SHP77 treated with DMSO at 0.1 percent for 48 hours (cell line): Measurements from ENCODE around the gene RIPPLY2.
A peak's percentile ranks its signal among the peaks of the same experiment; 100 is the strongest.
"Not testable (repeated sequence)": the region's sequence is repeated elsewhere in the genome, so short reads cannot be mapped to it uniquely, and the experiment has no call there.

Experiments used
- DNase-seq: peaks from one replicate; lab custom pipeline; 2025; lab: John Stamatoyannopoulos, UW

The RIPPLY2 gene, protein sequence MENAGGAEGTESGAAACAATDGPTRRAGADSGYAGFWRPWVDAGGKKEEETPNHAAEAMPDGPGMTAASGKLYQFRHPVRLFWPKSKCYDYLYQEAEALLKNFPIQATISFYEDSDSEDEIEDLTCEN

DNA sequence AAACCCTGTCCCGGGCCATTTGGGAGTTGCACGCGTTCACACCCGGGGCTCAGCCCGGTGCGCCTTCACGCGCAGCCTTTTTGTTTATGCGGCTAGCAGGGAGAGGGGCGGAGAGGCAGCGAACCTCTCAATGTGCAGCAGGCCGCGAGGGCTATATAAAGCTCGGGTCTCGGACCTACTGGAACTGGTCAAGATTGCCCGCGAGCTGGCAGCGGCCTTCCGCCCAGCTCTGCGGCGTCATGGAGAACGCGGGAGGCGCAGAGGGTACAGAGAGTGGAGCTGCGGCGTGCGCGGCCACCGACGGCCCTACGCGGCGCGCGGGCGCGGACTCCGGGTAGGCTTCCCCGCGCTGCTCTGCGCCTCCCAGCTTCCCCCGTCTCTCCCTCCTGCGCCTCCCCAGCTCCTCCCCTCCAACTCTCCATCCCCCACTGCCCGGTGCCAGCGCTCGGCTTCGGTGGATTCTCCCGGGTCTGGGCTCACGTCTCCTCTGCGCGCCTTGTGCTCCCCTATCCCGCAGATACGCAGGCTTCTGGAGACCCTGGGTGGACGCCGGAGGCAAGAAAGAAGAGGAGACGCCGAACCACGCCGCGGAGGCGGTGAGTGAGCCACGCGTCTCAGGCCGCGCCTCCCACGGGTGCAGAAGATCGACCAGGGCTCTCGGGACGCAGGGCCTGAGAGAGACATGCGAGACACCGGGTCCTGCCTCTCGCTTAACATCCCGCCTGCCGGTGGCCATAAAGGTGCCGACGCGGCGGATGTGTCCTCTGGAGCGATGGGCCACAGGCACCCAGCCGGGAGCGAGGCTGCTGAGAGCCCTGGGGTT is at the start of gene RIPPLY2:
RIPPLY2 (plus strand) TSS at position 183 of the 823 bp plus-strand sequence; CDS start at position 240, 57 bp downstream.
- peak; percentile 59 for DNase-seq

DNA sequence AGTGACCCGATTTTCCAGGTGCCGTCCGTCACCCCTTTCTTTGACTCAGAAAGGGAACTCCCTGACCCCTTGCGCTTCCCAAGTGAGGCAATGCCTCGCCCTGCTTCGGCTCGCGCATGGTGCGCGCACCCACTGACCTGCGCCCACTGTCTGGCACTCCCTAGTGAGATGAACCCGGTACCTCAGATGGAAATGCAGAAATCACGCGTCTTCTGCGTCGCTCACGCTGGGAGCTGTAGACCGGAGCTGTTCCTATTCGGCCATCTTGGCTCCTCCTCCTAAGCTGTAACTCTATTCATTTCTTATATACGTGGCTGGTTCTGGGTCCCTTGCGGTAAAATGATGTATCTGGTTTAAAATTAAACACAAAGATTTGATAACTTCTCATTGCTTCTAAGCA is 49.7 kb upstream of the RIPPLY2 start:
- DNase-seq: not testable (repeated sequence)

DNA sequence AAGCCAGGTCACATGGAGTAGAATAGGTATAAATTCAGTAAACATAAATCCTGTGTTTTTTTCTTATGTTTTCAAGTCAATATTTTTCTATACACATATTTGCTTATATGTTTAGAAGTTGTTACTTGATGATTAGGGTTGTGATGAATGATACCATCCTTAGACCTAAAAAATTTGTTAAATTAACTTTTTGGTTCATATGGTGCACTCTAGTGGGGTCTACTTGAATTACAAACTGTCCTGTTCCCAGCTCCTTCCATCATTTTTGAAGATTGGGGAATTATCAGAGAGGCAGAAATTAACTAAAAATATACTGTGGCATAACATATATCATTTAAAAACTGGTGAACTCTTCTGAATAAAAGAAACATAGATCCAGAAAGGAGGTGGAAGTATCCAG is 48.3 kb upstream of the RIPPLY2 start:
- no peak for DNase-seq

- no peak for DNase-seq
These were observed 45.2 kb upstream of the RIPPLY2 start for GRCh38 chr6:83808005-83808404.

DNA sequence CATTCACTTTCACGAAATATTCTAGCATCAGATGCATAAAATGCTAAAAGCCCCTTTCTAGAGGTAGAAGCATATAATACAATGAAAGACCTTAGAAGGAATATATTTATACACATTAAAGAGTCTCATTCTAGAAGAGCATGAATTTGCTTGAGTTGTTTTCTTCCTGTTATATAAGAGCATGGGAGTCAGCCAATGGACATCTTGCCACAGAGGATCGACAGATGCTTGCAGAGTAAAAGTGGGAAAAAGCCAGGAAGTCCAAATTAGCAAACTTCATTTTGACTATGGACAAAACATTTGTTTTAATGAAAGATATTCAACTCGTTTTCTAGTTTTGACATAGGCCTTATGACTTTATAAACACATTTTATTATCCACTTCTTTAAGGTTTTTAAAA is 44.2 kb upstream of the RIPPLY2 start:
- DNase-seq: no peak

GRCh38 chr6:83812595-83812994 is 40.6 kb upstream of the RIPPLY2 start:
- DNase-seq: no peak

GRCh38 chr6:83815631-83816272 is 37.4 kb upstream of the RIPPLY2 start:
- DNase-seq: no peak

GRCh38 chr6:83822629-83823169 is 30.5 kb upstream of the RIPPLY2 start:
- no peak for DNase-seq

DNA sequence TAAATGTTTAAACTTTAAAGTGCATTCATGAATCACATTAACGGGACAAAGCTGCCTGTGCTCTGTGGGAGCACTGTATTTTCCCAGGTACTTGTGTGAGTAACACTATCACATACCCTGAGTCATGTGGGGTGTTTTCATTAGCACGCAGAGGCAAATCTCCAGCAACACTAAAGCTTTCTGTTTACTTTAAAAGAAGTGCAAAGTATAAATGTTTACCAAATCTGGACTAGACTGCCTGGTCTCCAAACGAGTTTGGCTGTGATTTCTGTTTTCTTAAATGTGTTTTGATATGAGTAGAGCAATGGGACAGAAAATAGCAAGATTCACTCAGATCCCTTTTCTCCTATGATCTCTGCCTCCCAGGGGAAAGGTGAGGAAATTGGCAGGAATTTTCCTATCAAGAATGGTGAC is 28.8 kb upstream of the RIPPLY2 start:
- no peak for DNase-seq

GRCh38 chr6:83824831-83825230 is 28.3 kb upstream of the RIPPLY2 start:
- no peak for DNase-seq

DNA sequence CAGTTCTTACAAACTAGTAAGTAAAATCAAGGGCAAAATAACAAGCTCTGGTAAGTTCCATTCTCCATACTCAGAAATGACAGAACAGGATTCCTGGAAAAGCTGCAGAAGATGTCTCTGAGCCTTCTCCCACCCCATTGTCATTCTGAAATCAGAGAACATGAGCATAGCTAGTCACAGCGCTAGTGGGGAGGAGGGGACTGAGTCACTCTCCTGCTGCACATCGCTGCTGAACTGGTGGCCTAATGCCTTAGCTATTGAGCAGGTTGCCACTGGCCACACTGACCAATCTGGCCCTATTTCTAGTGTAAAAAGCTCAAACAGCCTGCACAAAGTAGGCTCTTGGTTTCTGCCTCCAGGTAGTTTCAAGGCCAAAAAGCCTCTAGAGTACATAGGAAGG is 26.1 kb upstream of the RIPPLY2 start:
- DNase-seq: no peak

GRCh38 chr6:83838727-83839126 is 14.4 kb upstream of the RIPPLY2 start:
- DNase-seq: no peak

- no peak for DNase-seq
These were observed 9.0 kb upstream of the RIPPLY2 start for GRCh38 chr6:83844170-83844569.

DNA sequence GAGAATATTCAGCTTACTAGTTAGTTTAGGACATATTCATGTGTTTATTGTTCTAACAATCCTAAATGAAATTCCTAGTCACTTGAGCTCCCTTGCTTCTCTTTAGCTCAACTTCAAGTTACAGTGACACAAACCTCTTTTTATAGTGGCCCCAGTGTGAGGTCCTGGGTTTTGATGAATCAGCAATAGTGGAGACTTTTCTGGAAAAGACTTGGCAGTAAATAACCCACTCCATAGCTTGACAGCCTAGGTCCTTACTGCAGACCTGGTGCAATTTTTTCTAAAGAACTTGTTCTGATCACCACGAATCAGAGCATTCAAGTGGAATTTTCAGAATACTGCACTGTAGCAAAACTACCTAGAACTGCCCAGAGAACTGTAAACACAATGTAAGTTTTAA is 6.9 kb upstream of the RIPPLY2 start:
- no peak for DNase-seq

- no peak for DNase-seq
These were observed 6.0 kb upstream of the RIPPLY2 start for GRCh38 chr6:83847179-83847578.

GRCh38 chr6:83849127-83849526 is 4.0 kb upstream of the RIPPLY2 start:
- DNase-seq: no peak

DNA sequence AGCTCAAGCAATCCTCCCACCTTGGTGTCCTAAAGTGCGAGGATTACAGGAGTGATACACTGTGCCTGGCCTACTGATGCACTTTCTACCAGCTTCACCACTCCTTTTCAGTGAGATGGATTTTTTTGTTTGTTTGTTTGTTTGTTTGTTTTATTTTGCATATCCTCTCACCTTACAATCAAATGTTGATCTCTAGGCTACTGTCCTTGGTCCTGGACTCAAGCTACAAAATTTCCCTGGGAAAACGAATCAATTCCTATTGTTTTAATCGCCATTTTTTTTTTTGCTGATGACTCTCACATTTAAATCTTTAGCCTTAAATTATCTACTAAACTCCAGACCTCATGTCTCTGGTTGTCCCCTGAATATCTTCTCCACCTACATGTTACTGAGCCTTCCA is 3.5 kb upstream of the RIPPLY2 start:
- no peak for DNase-seq

- DNase-seq: no peak
These were observed 507 bp upstream of the RIPPLY2 start for GRCh38 chr6:83852528-83853177.

DNA sequence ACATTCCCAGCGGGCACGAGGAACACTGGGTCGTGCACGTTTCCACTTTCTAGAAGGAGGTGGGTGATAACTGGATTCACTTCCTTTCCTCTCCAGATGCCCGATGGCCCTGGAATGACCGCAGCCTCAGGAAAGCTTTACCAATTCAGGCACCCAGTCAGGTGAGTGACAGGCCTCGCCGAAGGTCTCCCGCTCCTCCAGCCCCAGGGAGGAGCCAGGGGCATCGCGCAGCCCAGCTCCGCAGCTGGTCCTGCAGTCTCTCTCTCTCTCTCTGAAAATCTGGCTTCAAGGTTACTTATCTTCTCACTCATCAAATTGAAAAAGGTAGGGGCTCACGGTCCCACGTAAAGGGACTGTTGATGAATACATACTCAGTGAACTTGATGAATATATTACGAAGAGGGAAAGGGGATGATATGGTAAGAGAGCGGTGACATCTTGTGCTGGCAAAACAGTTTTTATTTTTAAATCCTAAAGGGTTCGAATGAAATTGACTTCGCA is 891 bp downstream of the RIPPLY2 start:
- peak; percentile 43 for DNase-seq

GRCh38 chr6:83854766-83855165 is 1.6 kb downstream of the RIPPLY2 start:
- no peak for DNase-seq

- DNase-seq: peak; percentile 54
These were observed 6.5 kb downstream of the RIPPLY2 start, which contains the start of gene CYB5R4 for GRCh38 chr6:83859410-83860358. TSS of gene CYB5R4 (plus strand) at chr6:83859689. CDS start at chr6:83859783, 94 bp downstream.
